PC-9 (cell line): ENCODE results near the gene RASGRF1. TPM values are rescaled to one million over a fixed set of nuclear protein-coding genes. Genes with fewer than 3 reads are reported as not detected.

Experiments used
- BruUV-seq: library from RNA; stranded (reverse); fragments of 400-500 nt; replicated peaks from 2 replicates; lab custom pipeline; 2021; lab: Mats Ljungman, UMichigan
- CTCF ChIA-PET: fragments of 300-600 bp; sonication (Branson Sonifier 250); formaldehyde crosslinking; loops from one replicate; lab custom pipeline; 2022; ENCODE audit warnings: antibody characterized with exemption; lab: Charles Lee
- POLR2A ChIA-PET: fragments of 300-600 bp; sonication (Branson Sonifier 250); formaldehyde crosslinking; loops from one replicate; lab custom pipeline; 2022; ENCODE audit warnings: antibody characterized with exemption; ENCODE audit not compliant: unreplicated experiment; lab: Charles Lee
- DNase-seq, 2 experiments: peaks; one replicate each; pipeline versions ENCODE4 v3.0.0 to v3.0.0-alpha.2; 2015 to 2022; ENCODE audit warnings: mixed read lengths in 1 of 2
- H2AFZ ChIP-seq: fragments of 200-600 bp; sonication (generic); 2 replicates; pipeline ENCODE4 v1.8.1; 2017; ENCODE audit warnings: antibody characterized with exemption
- H3F3A ChIP-seq: fragments of 200-600 bp; sonication (generic); 2 replicates; pipeline ENCODE4 v1.8.1; 2017; ENCODE audit warnings: antibody characterized with exemption, mild to moderate bottlenecking, low read depth; ENCODE audit not compliant: insufficient read depth
- H3K27ac ChIP-seq: fragments of 200-600 bp; sonication (generic); 2 replicates; pipeline ENCODE4 v1.6.1; 2016; ENCODE audit warnings: mixed run types
- H3K27me3 ChIP-seq: fragments of 200-600 bp; sonication (generic); 2 replicates; pipeline ENCODE4 v1.6.1; 2016; ENCODE audit warnings: low read depth, mixed run types; ENCODE audit not compliant: insufficient read depth
- H3K36me3 ChIP-seq: fragments of 200-600 bp; sonication (generic); 2 replicates; pipeline ENCODE4 v1.6.1; 2016; ENCODE audit warnings: low read depth, mixed run types
- H3K4me1 ChIP-seq: fragments of 200-600 bp; sonication (generic); replicated peaks from 2 replicates; pipeline ENCODE4 v1.6.1; 2016; ENCODE audit warnings: mixed run types; ENCODE audit not compliant: insufficient read depth
- H3K4me2 ChIP-seq: fragments of 200-600 bp; sonication (generic); 2 replicates; pipeline ENCODE4 v1.6.1; 2017; ENCODE audit warnings: mixed run types
- H3K4me3 ChIP-seq: fragments of 200-600 bp; sonication (generic); 2 replicates; pipeline ENCODE4 v1.6.1; 2016; ENCODE audit warnings: mixed run types
- H3K79me2 ChIP-seq: fragments of 200-600 bp; sonication (generic); 2 replicates; pipeline ENCODE4 v1.6.1; 2017; ENCODE audit warnings: low read depth, mixed run types
- H3K9me2 ChIP-seq: fragments of 200-600 bp; sonication (generic); 2 replicates; pipeline ENCODE4 v1.8.1; 2017; ENCODE audit warnings: mild to moderate bottlenecking; ENCODE audit not compliant: insufficient read depth
- H3K9me3 ChIP-seq: fragments of 200-600 bp; sonication (generic); 2 replicates; pipeline ENCODE4 v1.8.1; 2016; ENCODE audit warnings: low read depth; ENCODE audit not compliant: insufficient read depth
- H4K20me1 ChIP-seq: fragments of 200-600 bp; sonication (generic); 2 replicates; pipeline ENCODE4 v1.8.1; 2017; ENCODE audit not compliant: insufficient read depth
- EZH2 ChIP-seq: fragments of 200-600 bp; sonication (generic); IDR thresholded peaks from 2 replicates; pipeline ENCODE4 v1.8.0; 2017; ENCODE audit warnings: antibody characterized with exemption, low read depth
- intact Hi-C: fragments of 100-400 bp; cut with micrococcal nuclease; formaldehyde crosslinking; loops from one replicate; pipeline ENCODE4 v1.10.0; 2022; ENCODE audit not compliant: unreplicated experiment
- total RNA-seq: library from RNA; stranded (reverse); gene quantifications from 2 replicates; pipeline ENCODE4 v1.2.3, GENCODE V29; 2021
- TF ChIP-seq, protein P1 (sequence below): fragments of 200-600 bp; sonication (generic); conservative IDR thresholded peaks from 2 replicates; pipeline ENCODE4 v1.6.1; 2017; ENCODE audit warnings: mixed run types, antibody characterized with exemption, mild to moderate bottlenecking, moderate library complexity

The RASGRF1 gene
- total RNA-seq, 1 experiment from 2014 or later, result 6.0 TPM

DNA sequence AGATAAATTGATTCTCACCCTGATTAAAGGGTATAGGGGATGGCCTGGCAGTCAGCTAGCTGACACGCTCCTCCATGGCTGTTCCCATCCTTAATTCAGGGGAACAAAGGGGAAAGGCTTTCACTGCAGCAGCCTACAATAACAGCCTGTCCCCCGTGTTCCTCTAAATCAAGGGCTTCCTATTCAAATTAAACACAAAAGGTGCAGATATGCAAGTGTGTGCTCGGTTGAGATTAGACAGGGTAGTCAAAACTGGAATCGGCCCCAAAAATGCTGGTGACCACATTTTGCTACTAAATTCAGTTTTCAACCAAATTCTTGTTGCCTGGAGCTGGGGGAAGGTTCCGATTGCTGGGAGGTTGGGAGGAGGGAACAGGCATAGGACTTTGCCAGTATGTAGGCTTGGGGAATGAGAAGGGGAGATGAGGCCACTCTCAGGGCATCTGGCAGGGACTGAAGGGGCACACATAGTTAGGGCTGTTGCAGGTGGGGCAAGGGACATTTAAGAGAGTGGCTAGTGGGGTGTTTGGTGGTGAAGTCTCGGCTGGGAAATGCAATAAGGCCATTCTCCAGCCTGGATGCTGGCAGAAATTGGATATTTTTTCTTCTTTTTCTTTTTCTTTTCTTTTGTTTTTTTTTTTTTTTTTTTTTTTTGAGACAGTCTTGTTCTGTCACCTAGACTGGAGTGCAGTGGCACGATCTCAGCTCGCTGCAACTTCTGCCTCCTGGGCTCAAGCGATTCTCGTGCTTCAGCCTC is 112.8 kb downstream of the RASGRF1 start:
- DNase-seq, result no peak
- H3K9me3 ChIP-seq, result no peaks in the 10 kb centered on the region
- no peak overlapping the region for H3K4me2 ChIP-seq
- no peaks in the 10 kb centered on the region for H4K20me1 ChIP-seq
- peaks cover 5% of the 10 kb centered on the region for H3K4me1 ChIP-seq
- no peaks in the 10 kb centered on the region for H3K9me2 ChIP-seq
- H2AFZ ChIP-seq, result no peak overlapping the region
- no peak overlapping the region for H3K4me3 ChIP-seq
- TF ChIP-seq EZH2, result no peak
- TF ChIP-seq, protein P1, sequence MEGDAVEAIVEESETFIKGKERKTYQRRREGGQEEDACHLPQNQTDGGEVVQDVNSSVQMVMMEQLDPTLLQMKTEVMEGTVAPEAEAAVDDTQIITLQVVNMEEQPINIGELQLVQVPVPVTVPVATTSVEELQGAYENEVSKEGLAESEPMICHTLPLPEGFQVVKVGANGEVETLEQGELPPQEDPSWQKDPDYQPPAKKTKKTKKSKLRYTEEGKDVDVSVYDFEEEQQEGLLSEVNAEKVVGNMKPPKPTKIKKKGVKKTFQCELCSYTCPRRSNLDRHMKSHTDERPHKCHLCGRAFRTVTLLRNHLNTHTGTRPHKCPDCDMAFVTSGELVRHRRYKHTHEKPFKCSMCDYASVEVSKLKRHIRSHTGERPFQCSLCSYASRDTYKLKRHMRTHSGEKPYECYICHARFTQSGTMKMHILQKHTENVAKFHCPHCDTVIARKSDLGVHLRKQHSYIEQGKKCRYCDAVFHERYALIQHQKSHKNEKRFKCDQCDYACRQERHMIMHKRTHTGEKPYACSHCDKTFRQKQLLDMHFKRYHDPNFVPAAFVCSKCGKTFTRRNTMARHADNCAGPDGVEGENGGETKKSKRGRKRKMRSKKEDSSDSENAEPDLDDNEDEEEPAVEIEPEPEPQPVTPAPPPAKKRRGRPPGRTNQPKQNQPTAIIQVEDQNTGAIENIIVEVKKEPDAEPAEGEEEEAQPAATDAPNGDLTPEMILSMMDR, result no peak
- H3K27ac ChIP-seq, result no peak overlapping the region
- BruUV-seq, result no TSS peak
- no peaks in the 10 kb centered on the region for H3K36me3 ChIP-seq
- H3K79me2 ChIP-seq, result no peaks in the 10 kb centered on the region
- no peaks in the 10 kb centered on the region for H3F3A ChIP-seq
- ChIA-PET POLR2A (no interaction called here), CTCF (interaction anchor here (0.7 kb wide), 1 partner anchor 63 kb away, joined by 3 read pairs; no protein-coding TSS in a partner anchor)
- no peaks in the 10 kb centered on the region for H3K27me3 ChIP-seq
- intact Hi-C loops, result loop anchor here (5.0 kb wide), 1 partner anchor 65 kb away; no protein-coding TSS in a partner anchor

DNA sequence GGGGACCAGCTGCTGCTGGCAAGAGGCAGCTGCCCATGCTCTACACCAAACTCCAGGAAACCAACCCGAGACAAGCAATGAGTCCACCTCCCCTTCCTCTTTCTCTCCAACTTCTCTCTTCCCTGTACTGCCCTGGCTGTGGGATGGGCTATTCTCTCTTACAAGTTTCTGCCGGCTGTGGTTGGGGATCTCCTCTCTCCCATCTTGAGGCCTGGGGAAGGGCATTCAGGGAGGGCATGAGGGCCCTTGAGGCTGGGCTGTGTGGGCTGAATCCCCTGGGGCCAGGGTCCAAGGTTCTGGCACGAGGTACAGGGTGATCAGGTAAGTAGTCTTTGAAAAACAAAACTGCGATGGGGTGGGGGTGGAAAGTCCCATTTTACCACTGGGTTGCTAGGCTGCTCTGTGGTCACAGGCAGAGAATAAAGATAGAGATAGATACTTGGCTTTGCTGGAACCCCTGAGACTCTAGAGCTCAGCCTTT is 113.4 kb downstream of the RASGRF1 start:
- no peak overlapping the region for H3K27ac ChIP-seq
- H3K4me2 ChIP-seq, result no peak overlapping the region
- H3K36me3 ChIP-seq, result no peaks in the 10 kb centered on the region
- ChIA-PET POLR2A (interaction anchor here (0.5 kb wide), 1 partner anchor 60 kb away, joined by 14 read pairs; no protein-coding TSS in a partner anchor), CTCF (no interaction called here)
- H3F3A ChIP-seq, result no peaks in the 10 kb centered on the region
- no peak for DNase-seq
- no TSS peak for BruUV-seq
- intact Hi-C loops, result loop anchor here (5.0 kb wide), 1 partner anchor 65 kb away; no protein-coding TSS in a partner anchor
- H3K9me3 ChIP-seq, result no peaks in the 10 kb centered on the region
- no peaks in the 10 kb centered on the region for H3K9me2 ChIP-seq
- H3K79me2 ChIP-seq, result no peaks in the 10 kb centered on the region
- H3K4me3 ChIP-seq, result no peak overlapping the region
- no peak for TF ChIP-seq EZH2
- TF ChIP-seq, protein P1, result no peak
- no peak overlapping the region for H2AFZ ChIP-seq
- no peaks in the 10 kb centered on the region for H3K27me3 ChIP-seq
- no peaks in the 10 kb centered on the region for H4K20me1 ChIP-seq
- H3K4me1 ChIP-seq, result peaks cover 5% of the 10 kb centered on the region

DNA sequence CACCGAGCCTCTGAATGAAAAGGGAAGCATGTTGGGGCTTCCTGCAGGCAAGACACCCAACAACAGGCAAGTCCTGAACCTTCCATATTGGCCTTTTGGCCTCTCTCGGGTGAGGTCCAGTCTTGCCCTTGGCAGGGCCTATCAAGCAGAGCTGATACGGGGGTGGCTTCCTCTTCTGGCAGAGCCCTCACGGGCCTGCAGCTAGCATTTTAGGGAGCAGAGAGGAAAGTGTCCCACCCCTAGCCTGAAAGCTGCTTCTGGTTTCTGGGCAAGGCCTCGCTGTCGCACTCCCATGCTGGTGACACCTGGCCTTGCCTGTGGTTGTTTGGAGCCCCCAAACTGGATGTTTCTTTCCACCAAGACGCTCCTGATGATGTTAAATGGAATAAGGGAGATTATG is 113.9 kb downstream of the RASGRF1 start:
- DNase-seq, result no peak
- Histone ChIP-seq H3K4me1 (peaks cover 9% of the 10 kb centered on the region), H2AFZ (no peak overlapping the region), H4K20me1 (no peaks in the 10 kb centered on the region), H3K36me3 (no peaks in the 10 kb centered on the region), H3K4me2 (no peak overlapping the region), H3K27ac (no peak overlapping the region), H3K4me3 (no peak overlapping the region), H3K79me2 (no peaks in the 10 kb centered on the region), H3K9me3 (no peaks in the 10 kb centered on the region), H3F3A (no peaks in the 10 kb centered on the region), H3K27me3 (no peaks in the 10 kb centered on the region), H3K9me2 (no peaks in the 10 kb centered on the region)
- CTCF ChIA-PET, result no interaction called here
- TF ChIP-seq, protein P1, result no peak
- TF ChIP-seq EZH2, result no peak
- POLR2A ChIA-PET, result interaction anchor here (0.5 kb wide), 1 partner anchor 60 kb away, joined by 14 read pairs; no protein-coding TSS in a partner anchor
- no TSS peak for BruUV-seq
- intact Hi-C loops, result loop anchor here (5.0 kb wide), 1 partner anchor 64 kb away; no protein-coding TSS in a partner anchor
